HG03439 (cell line): ENCODE data around the gene ICAM1.

Experiments used
- ATAC-seq: cut with Tn5 transposase; IDR thresholded peaks from one replicate; pipeline ENCODE4 v1.9.1; 2021; ENCODE audit warnings: mild to moderate bottlenecking, moderate library complexity; ENCODE audit not compliant: unreplicated experiment

ICAM1 gene

GRCh38 chr19:10292789-10293636 lies 22.1 kb downstream of the ICAM1 start:
- ATAC-seq, result no peak

- ATAC-seq, result no peak
Observed at GRCh38 chr19:10293637-10294367, 22.9 kb downstream of the ICAM1 start.

- ATAC-seq, result no peak
Observed at GRCh38 chr19:10294368-10294697, 23.4 kb downstream of the ICAM1 start.

GRCh38 chr19:10295305-10295846 lies 24.5 kb downstream of the ICAM1 start:
- no peak for ATAC-seq

- ATAC-seq, result no peak
Observed at GRCh38 chr19:10295847-10296591, 25.1 kb downstream of the ICAM1 start.

- ATAC-seq, result no peak
Observed at GRCh38 chr19:10299545-10300458, 28.9 kb downstream of the ICAM1 start.

- no peak for ATAC-seq
Observed at GRCh38 chr19:10305139-10305806, 34.4 kb downstream of the ICAM1 start.

GRCh38 chr19:10306327-10306726 lies 35.4 kb downstream of the ICAM1 start:
- no peak for ATAC-seq

GRCh38 chr19:10309423-10309822 lies 38.5 kb downstream of the ICAM1 start, which contains the start of gene ZGLP1:
TSS of gene ZGLP1 (minus strand) at chr19:10309815.
- ATAC-seq, result no peak

- peak; percentile 59 for ATAC-seq
Observed at GRCh38 chr19:10315335-10316214, 44.7 kb downstream of the ICAM1 start, which contains the start of gene FDX2. TSS of gene FDX2 (minus strand) at chr19:10316015. CDS start at chr19:10315996, 19 bp downstream.

GRCh38 chr19:10316229-10317044 lies 45.5 kb downstream of the ICAM1 start:
- no peak for ATAC-seq

GRCh38 chr19:10317045-10317856 lies 46.3 kb downstream of the ICAM1 start:
- ATAC-seq, result no peak

GRCh38 chr19:10317857-10318462 lies 47.0 kb downstream of the ICAM1 start:
- no peak for ATAC-seq

GRCh38 chr19:10318807-10319682 lies 48.1 kb downstream of the ICAM1 start:
- ATAC-seq, result no peak

GRCh38 chr19:10320602-10321416 lies 49.9 kb downstream of the ICAM1 start:
- ATAC-seq, result no peak
